IPS DF 19.7 (cell line): ENCODE results near the gene OSBPL7.
"Not testable (repeated sequence)": the region's sequence is repeated elsewhere in the genome, so short reads cannot be mapped to it uniquely, and the experiment has no call there.

Experiments used
- DNase-seq: peaks from one replicate; pipeline ENCODE4 v3.0.0-alpha.2; 2013; ENCODE audit warnings: low read depth, low spot score

Gene OSBPL7

DNA sequence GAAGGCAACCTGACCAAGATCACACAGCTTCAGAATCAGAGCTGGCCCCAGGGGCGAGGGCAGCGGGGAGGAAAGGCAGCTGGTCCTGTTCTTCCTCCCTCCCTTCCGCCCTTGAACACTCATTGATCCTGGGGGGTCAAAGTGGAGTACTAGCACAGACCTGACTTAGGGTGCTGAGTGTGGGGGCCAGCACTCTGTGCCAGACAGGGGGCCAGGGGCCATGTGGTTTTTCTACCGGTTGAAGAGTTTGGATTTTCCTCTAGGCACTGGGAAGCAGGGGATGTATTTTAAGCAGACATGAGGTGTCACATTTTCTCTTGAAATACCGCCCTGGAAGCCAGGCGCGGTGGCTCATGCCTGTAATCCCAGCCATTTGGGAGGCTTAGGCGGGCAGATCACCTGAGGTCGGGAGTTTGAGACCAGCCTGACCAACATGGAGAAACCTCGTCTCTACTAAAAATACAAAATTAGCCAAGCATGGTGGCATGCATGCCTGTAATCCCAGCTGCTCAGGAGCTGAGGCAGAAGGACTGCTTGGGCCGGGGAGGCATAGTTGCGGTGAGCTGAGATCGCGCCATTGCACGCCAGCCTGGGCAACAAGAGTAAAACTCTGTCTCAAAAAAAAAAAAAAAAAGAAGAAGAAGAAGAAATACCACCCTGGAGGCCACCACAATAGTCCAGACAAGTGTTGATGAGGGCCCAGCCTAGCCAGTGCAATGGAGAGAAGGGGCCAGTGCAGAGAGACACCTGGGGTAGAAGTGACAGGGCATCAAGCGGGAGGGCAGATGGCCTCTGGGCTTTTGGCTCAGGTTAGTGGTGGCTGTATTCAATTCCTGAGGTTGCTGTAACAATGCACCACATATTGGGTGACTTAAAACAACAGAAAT lies 15.3 kb downstream of the OSBPL7 start:
- DNase-seq, result no peak

DNA sequence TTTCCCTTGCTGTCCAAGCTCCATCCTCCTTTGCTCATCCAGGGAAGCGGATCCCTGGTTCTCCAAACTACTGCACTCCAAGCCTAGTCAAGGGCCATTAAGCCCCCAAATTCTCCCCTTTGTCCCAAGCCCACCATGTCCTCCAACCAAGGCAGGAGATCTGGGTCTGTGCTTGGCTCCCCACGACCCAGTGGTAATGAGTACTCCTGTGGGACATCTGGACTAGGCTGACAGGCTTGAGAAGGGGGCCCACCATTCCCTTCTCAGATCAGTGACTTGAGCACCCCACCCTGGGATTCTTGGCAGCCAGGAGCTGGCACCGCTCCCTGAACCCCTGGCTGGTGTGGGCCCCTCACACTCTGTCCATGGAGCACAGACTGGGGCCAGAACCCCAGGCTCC lies 17.1 kb downstream of the OSBPL7 start:
- DNase-seq, result no peak

DNA sequence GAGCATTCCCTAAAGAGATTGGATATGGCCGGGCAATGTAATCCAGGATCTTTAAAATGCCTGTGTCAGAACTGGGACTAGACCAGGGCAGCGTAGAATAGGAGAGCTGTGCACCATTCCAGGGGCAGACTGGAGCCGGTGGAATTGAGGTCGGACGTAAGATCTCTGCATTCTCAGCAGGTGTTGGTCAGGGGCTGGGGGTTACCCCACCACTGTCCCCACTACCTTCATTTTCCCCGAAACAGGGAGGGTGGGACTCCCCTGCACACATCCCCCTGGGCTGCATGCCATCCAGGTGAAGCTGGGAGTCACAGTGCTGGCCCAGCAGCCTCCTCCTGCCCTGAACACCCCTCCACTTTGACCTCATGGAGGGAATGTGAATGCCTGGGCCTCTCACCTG lies 17.8 kb downstream of the OSBPL7 start:
- DNase-seq, result no peak

DNA sequence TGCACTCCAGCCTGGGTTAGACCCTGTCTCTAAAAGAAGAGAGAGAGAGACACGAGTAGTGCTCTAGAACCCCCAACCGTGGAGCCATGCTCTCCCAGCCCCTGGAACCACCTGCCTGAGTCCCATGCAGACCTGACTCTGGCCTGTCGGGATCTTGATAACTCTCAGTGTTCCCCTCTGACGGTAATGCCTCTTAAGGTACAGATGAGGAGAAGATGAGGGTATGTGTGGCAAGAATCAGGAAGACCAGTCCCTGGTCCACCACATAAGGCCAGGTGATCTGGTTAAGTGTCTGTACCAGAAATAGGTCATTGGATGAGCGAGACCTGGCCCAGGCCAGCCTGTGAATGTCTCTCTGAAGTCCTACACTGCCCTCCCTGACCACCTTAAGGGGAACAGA lies 18.4 kb downstream of the OSBPL7 start:
- DNase-seq, result no peak

DNA sequence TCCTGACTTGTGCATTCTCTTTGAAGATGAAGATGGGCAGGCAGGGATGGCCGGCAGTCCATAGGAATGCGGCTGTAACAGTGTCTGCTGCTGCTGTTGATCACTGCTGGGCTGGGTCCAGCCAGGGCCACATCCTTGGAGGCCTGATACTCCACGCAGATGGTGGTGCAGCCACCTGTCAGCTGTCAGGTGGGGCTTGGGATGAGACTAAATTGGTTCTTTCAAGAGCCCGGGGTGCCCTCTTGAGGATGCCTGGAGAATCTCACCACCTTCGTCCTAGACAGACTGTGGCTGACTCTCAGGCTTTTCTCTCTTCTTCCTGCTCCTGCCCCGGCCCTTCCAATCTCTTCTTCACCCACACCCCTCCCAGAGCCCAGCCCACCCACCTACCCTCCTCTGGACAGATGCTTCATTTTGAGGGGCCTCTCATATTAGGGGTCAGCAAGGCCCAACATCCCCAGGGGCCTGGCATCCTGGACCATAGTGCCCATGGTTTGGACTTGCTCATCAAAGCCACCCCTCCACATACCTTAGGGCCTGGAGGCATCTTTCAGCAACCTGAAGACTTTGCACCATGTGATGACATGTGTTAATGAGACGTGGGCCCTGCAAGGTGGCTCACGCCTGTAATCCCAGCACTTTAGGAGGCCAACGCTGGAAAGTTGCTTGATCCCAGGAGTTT lies 19.1 kb downstream of the OSBPL7 start:
- no peak for DNase-seq

DNA sequence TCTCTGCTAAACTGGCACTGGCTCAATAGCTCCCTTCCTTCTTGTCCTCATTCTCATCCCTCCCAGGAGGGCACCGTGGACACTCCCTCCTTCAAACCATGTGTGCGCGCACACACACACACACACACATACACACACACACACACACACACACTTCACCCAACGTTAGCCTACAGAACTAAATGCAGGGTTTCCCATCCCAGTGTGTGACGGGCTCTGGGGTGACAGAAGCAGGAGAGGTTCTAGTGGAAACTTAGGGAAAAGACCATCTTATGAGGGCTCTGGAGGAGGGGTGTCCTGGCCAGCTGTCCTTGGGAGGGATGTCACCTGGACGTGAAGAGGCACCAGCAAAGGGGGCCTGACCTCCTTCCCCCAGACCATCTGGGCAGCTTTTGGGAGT lies 19.7 kb downstream of the OSBPL7 start:
- DNase-seq, result no peak

DNA sequence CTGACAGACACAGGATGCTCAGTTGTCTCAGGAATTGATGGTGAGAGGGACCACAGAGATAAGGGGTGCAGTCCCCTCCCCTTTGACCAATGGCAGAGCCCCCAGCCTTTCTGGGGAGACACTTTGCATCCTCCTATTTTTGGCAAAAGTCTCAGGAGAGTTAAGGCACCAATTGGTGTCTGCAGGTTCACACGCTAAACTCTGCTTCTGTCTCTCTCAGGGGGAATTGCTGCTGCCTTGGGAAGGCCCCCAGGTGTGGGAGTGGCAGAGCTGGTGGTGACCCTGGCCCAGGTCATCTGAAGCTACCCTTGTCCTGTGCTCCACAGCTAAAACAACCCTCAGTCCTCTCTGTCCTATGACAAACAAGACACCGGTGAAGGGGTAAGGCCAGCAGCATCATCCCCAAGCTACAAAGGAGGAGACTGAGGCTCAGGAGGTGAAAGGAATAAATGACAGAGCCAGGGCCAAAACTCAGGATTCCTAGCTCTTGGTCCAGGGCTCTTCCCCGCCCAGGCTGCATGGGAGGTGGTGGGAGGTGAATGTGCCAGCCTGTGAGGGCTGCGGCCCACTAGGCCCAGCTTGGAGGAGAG lies 20.3 kb downstream of the OSBPL7 start:
- no peak for DNase-seq

DNA sequence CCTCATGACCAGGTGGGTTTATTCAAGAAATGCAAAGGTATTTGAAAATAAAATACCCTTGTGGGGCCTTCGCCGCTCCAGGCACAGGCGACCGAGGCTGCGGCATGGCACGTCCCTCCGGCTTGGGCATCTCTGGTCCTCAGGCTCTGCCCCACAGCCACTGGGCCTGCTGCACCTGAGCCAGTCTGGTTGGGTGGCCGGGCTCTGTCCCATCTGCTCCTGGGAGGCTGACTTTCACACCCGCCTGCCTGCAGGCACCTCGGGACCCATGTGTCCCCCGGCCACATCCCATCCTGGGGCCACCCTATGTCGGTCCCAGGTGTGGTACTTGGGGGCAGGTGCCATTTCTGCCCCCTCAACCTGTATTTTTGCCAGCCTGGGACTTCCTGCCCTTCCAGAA lies 20.9 kb downstream of the OSBPL7 start:
- no peak for DNase-seq

DNA sequence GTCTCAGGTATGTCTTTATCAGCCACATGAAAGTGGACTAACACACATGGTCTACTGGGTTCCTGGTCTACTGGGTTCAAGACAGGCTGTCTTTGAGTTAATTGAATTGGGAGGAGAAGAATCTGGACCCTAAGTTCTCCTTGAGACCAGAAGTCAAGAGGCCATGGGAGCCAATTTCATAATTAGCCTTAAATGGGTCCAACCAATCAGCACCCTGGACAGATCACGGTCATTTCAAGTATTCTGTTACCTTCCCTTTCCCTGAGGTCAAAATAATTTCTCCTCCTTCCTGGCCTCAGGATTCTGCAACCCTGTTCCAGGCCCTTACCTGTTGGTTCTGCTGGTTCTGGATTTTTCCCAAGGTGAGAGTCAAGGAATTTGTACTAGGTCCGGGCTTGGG lies 23.8 kb downstream of the OSBPL7 start:
- DNase-seq, result no peak

DNA sequence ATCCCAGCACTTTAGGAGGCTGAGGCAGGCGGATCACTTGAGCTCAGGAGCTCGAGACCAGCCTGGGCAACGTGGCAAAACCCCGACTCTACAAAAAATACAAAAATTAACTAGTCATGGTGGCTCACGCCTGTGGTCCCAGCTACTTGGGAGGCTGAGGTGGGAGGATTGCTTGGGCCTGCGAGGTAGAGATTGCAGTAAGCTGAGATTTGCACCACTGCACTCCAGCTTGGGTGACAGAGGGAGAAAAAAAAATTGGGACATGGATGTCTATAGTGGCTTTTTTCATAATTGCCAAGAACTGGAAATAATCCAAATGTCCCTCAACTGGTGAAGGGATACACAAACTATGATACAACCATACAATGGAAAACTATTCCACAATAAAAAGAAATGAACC lies 28.6 kb downstream of the OSBPL7 start:
- no peak for DNase-seq

DNA sequence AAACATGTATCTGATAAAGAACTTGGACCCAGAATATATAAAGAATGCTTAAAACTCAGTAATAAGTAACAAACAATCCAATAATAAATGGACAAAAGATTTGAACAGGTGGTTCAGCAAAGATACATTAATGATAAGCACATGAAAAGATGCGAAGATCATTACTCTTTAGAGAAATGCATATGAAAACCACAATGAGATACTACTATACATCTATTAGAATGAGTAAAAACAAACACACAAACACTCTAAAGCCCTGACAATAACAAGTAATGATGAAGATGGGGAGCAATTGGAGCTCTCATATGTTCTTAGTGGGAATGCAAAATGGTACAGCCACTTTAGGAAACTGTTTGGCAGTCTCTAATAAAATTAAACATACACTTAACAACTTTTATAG lies 29.1 kb downstream of the OSBPL7 start:
- DNase-seq, result no peak

DNA sequence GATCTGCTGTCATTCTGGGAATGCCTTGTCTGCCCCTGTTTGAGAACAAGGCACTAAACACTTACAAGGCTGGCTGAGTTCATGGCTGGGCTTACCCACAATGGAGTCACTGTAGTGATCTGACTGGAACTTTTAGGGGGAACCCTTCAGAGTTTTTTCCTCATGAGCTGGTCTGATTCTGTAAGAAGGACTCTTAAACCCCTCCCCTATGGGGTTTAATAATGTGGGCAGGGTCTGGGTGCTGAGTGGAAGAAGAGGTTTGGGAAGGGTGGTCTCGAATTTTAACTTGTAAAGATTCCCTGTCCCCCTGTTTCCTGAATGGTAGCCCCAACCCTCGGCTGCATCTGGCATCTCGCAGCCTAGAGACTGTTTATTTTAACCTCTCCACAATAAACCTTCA lies 30.6 kb downstream of the OSBPL7 start:
- DNase-seq, result no peak

DNA sequence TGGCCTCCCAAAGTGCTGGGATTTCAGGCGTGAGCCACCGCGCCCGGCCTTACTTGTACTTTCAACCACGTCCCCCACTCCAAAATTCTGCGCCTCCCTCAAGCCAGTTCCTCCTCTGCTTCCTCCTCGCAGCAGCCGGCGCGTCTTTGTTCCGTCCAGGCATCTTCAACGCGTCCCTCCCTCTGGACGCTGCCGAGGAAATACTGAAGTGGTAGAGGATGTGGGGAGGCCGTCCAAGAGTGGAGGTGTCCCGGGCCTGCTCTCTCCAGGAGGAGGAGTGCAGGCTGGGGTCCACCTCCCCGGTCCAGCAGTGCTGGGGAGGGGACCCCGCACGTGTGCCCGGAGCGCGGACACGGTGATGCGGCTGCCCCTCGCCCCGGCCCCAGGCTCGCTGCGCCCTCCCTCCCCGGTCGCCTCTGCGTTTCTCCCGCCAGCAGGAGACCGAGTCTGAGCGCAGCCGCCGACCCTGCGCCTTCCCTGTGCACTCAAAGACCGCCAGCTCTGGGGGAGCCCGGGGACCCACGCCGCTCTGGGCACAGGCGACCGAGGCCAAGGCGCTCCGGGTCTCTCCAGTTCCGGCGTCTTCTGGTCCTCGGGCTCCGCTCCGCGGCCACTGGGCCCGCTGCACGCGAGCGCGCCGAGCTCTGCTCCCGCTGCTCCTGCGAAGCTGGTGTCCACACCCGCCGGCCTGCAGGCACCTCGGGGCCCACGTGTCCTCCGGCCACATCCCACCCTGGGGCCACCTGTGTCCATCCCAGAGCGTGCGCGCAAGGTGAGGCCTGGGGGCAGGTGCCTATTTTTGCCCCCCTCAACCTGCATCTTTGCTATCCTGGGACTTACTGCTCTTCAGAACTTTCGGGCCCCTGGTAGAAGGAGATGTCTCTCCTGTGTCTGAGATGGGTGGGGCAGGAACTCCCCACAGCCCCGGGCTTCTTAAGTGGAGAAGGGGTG lies 31.7 kb downstream of the OSBPL7 start:
- no peak for DNase-seq

DNA sequence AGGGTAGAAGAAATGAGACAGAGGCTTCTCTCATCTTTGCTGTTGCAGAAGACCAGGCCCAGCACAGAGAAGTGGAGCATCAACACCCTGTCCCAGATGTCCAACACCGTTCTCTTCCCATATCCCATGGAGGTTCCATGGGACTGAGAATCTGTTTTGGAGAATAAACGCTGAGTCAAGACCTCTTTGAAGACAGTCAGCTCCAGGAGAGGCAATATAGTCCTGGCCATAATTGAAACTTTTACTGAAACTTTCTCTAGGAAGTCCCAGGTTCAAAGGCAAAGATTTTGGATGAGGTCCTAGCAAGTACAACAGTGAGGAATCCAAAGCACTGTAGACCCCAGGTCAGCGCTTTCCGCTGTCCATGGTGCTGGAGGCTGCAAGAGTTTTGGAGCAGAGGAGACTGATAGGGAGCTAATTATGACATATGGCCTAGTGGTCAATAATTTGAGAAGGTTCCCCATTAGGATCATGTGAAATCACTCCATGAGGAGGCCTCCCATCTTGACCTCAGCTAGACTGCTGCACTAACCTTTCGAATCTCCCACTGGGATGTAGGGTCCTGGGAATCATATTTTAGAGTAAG lies 36.0 kb downstream of the OSBPL7 start:
- no peak for DNase-seq

DNA sequence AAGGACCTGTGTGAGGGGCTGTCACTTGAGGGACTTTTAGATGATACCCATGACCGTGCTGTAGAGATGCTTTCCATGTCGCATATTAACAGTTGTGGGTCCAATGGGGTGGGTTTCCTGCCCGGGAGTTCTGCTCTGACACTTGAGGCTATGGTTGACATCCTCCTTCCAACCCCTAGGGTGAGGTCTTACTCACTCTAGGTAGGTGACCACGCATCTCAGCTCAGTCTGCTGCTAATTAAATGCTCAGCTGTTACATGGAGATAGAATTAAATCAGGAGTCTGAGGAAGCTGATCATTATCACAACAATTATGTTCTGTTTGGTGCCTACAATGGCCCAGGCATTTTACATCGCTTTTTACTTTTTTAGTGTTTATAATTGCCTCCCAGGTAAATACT lies 40.2 kb downstream of the OSBPL7 start:
- DNase-seq, result no peak

DNA sequence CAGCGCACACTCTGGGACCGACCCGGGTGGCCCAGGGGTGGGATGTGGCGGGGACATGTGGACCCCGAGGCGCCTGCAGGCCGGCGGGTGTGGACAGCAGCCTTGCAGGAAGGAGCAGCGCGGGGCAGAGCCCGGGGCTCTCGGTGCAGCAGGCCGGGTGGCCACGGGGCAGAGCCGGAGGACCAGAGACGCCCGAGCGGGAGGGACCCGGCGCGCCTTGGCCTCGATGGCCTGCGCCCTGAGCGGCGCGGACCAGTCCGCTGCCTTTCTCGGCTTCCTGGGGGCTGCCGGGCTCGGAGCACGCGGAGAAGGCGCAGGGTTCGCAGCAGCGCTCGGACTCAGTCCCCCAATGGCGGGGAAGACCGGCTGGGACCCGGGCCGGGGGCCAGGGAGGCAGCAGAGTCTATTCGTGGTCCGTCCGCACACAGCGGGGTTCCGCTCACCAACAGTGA lies 43.4 kb downstream of the OSBPL7 start:
- no peak for DNase-seq

DNA sequence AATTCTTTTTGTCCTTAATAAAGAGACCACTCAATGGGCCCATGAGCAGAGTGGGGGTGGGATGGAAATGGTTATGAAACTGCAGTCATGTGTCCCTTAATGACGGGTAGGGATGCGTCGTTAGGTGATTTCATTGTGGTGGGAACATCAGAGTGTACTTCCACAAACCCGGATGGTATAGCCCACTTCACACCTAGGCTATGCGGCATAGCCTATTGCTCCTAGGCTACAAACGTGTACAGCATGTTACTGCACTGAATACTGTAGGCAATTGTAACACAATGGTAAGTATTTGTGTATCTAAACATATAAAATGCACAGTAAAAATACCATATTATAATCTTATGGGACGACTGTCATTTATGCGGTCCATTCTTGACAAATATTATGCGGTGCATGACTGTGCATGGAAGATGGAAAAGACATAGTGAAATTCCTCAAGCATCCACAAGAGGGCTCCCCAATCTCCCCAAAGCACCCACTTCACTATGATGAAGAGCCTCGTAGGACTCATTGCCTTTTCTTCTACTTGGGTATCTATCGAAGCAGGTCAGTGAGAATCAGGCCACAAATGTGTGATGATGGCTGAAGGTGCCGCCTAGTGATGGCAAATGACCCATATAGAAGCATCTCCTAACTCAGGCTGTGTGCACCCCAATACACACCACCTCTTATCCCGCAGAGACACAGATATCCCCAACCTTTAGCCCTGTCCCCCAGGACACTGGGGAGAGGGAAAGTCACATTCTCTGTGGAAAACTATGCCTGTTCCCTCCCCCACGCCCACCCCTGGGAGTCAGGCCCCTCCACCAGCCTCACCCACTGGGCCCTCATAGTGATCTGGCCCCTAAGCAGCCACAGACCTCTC lies 45.0 kb downstream of the OSBPL7 start:
- no peak for DNase-seq

DNA sequence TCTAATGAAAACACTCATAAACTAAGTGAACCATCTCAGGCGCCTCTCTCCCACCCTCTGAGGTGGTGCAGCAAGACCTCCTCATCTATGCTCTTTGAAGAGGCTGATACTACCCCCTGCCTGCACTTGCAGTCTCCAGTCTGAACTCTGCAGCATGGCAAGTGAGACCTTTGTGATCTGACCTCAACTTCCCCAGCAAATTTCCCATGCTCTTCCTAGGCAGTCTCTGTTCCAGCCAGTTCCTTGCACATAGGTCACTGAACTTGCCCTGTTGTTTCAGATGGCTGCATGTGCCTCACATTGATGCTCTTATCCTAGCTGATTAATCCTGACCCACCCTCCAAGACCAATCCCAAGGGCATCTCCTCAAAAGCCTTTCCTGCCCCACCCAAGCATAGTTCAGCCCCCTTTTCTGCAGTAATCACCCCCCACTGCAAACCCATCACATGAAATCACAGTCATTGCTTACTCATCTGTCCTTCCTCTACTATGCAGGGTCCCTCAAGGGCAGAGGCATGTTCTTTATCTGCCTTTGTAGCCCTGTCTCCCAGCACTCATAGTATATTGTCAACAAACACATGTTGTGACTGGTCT lies 46.5 kb downstream of the OSBPL7 start:
- no peak for DNase-seq

DNA sequence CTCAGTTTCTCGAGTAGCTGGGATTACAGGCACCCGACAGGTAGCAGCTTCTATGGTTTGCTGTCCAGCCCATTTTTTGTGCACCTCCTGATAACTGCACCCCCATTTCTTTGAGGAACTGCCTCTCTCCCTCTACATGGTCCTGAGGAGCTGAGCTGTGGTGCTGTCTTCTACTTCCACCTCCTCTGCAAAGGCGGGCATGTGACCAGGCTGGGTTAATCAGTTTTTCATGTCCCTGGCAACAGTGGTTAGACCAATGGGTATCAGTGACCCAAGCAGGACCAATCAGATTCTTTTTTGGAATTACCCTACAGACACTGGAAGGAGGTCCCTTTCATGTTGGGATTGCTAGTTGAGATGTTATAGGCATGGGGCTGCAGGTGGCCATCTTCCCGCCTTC lies 47.3 kb downstream of the OSBPL7 start:
- DNase-seq, result no peak

DNA sequence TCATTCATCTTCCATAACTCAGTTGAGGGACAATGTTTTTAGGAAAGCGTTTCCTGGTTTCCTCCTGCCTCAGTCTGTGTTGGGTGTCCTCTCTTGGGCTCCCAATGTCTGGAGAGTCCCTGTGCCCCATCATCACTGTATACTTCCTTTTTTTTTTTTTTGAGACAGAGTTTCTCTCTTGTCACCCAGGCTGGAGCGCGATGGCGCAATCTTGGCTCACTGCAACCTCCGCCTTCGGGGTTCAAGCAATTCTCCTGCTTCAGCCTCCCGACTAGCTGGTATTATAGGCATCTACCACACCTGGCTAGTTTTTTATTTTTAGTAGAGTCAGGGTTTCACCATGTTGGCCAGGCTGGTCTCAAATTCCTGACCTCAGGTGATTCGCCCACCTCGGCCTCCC lies 47.9 kb downstream of the OSBPL7 start:
- not testable (repeated sequence) for DNase-seq
